HFFc6 (cell line): Measurements from ENCODE around the gene POU3F1. TPM values are rescaled to one million over a fixed set of nuclear protein-coding genes. Genes with fewer than 3 reads are reported as not detected.

ENCODE experiments used
- DNase-seq: peaks from one replicate; pipeline ENCODE4 v3.0.0-alpha.2; 2018
- H3K27ac Mint-ChIP-seq: 2 replicates; pipeline ENCODE4 v1.8.0; 2020; ENCODE audit warnings: mild to moderate bottlenecking, mixed read lengths
- H3K27me3 Mint-ChIP-seq: 2 replicates; pipeline ENCODE4 v1.8.0; 2021; ENCODE audit warnings: mild to moderate bottlenecking, moderate library complexity, mixed read lengths; ENCODE audit not compliant: insufficient read depth
- H3K36me3 Mint-ChIP-seq: 2 replicates; pipeline ENCODE4 v1.8.0; 2021; ENCODE audit warnings: low read depth, mixed read lengths
- H3K4me1 Mint-ChIP-seq: 2 replicates; pipeline ENCODE4 v1.8.0; 2020; ENCODE audit warnings: low read depth, mixed read lengths
- H3K4me3 Mint-ChIP-seq: 2 replicates; pipeline ENCODE4 v1.8.0; 2020; ENCODE audit warnings: mild to moderate bottlenecking, moderate library complexity, mixed read lengths
- H3K9me3 Mint-ChIP-seq: 2 replicates; pipeline ENCODE4 v1.8.0; 2020; ENCODE audit warnings: mild to moderate bottlenecking, mixed read lengths
- total RNA-seq, 6 experiments: library from RNA; stranded (reverse); fragmentation: NEBNext Ultra II Directional; extraction: Animal tissue kit (Norgen Biotek cat#: 25700); gene quantifications; 2 replicates in 1 of 6; 3 replicates in 5 of 6; pipeline ENCODE4 v1.2.3, GENCODE V29; 2021
- TF ChIP-seq, protein P1 (sequence below): fragments of 200-600 bp; sonication (generic); IDR thresholded peaks from 2 replicates; pipeline ENCODE4 v1.5.0; 2021; ENCODE audit warnings: antibody characterized with exemption, mild to moderate bottlenecking

The POU3F1 gene
- total RNA-seq, 6 experiments from 2014 or later, result 0.11 TPM; not detected in 5

DNA sequence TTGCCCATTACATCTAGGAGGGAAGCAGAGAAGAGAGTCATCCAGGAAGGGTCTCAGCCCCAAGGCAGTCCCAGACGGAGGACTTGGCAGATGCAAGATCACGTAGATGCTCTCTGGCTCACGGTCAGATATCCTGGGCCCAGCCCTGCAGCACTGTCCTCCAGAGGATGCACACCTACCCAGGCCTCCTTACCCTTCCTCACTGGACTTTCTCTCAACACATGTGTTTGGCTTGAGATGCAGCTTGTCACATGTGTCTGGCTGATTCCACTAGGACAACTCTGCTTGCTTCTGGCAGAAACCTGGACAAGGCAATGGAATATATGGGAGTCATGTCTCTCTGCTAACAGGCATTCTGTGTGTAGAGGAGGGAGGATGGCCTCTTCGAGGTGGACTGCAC, 32.4 kb upstream of the POU3F1 start:
- no peak overlapping the region for H3K27ac Mint-ChIP-seq
- no peak for DNase-seq
- TF ChIP-seq, protein P1, sequence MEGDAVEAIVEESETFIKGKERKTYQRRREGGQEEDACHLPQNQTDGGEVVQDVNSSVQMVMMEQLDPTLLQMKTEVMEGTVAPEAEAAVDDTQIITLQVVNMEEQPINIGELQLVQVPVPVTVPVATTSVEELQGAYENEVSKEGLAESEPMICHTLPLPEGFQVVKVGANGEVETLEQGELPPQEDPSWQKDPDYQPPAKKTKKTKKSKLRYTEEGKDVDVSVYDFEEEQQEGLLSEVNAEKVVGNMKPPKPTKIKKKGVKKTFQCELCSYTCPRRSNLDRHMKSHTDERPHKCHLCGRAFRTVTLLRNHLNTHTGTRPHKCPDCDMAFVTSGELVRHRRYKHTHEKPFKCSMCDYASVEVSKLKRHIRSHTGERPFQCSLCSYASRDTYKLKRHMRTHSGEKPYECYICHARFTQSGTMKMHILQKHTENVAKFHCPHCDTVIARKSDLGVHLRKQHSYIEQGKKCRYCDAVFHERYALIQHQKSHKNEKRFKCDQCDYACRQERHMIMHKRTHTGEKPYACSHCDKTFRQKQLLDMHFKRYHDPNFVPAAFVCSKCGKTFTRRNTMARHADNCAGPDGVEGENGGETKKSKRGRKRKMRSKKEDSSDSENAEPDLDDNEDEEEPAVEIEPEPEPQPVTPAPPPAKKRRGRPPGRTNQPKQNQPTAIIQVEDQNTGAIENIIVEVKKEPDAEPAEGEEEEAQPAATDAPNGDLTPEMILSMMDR, result no peak
- H3K36me3 Mint-ChIP-seq, result no peaks in the 10 kb centered on the region
- no peak overlapping the region for H3K4me3 Mint-ChIP-seq
- H3K9me3 Mint-ChIP-seq, result no peaks in the 10 kb centered on the region
- H3K27me3 Mint-ChIP-seq, result peaks cover 14% of the 10 kb centered on the region
- no peaks in the 10 kb centered on the region for H3K4me1 Mint-ChIP-seq

DNA sequence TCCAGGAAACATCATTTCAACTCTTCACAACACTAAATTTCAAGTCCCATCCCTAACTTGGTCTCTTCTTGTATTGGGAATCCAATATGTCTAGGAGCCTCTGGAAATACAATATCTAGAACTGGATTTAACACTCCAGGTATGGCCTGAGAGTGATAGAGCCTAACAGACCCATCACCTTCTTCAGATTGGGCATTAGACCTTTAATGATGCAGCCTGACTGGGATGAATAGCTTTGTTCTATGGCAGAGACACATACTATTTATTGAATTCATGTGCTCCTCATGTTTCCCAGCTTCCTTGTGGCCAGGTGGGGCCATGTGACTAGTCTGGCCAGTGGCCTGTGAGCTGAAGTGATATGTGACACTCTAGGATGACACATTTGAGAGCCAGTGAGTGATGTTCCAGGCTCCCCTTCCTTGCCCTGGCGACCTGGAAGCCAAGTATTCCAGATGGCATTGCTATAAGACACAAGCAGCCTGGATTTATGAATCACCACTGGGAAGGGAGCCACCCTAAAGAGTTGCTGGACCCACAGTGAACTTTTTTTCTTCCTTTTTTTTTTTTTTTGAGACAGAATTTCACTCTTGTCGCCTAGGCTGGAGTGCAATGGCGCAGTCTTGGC, 31.0 kb upstream of the POU3F1 start:
- no peak overlapping the region for H3K27ac Mint-ChIP-seq
- TF ChIP-seq, protein P1, result no peak
- H3K27me3 Mint-ChIP-seq, result peaks cover 22% of the 10 kb centered on the region

DNA sequence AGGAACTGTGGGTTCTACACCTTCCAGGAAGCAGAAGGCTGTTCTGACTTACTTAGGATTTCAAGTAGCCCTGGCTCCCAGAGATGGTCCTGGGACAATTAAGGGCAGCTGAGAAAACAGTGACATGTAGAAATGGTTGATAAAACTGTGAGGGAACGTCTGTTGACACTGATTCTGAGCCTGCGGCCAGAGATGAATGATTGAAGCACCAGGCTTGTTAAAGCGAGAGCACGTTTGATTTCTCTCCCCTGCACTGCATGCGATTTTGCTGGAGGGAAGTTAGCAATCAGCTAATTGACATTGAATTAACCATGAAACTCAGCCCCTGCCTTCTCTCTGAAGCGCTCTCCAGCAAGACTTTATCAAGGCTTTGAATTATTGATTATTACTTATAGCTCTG, 29.9 kb upstream of the POU3F1 start:
- no peaks in the 10 kb centered on the region for H3K9me3 Mint-ChIP-seq
- no peak overlapping the region for H3K27ac Mint-ChIP-seq
- H3K4me1 Mint-ChIP-seq, result no peaks in the 10 kb centered on the region
- no peaks in the 10 kb centered on the region for H3K36me3 Mint-ChIP-seq
- no peak overlapping the region for H3K4me3 Mint-ChIP-seq
- H3K27me3 Mint-ChIP-seq, result peaks cover 27% of the 10 kb centered on the region
- TF ChIP-seq, protein P1, result no peak
- no peak for DNase-seq

More for the DNA sequence above, 31.0 kb upstream of the POU3F1 start:
- Mint-ChIP-seq H3K36me3 (no peaks in the 10 kb centered on the region), H3K9me3 (no peaks in the 10 kb centered on the region), H3K4me1 (no peaks in the 10 kb centered on the region), H3K4me3 (no peak overlapping the region)
- peak; percentile 3 for DNase-seq

DNA sequence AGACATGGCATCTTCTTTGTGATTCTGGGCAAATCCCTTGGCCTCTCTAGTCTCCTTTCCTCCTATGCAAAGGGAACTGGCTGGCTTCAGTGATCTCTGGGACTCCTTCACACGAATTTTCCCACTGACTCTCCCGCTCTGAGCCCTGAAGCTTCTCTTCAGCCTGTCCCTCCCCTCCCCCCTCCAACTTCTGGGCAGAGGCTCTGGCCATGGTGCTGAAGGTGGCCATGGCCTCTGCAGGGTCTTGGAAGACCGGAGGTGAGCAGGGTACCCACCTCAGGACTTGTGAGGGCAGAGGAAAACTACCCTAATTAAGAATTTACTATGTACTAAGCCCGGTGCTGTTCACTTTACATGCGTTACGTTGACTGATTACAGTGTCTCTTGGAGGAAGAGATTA, 29.4 kb upstream of the POU3F1 start:
- H3K27me3 Mint-ChIP-seq, result peaks cover 27% of the 10 kb centered on the region
- no peaks in the 10 kb centered on the region for H3K36me3 Mint-ChIP-seq
- TF ChIP-seq, protein P1, result no peak
- H3K9me3 Mint-ChIP-seq, result no peaks in the 10 kb centered on the region
- DNase-seq, result no peak
- no peak overlapping the region for H3K27ac Mint-ChIP-seq
- H3K4me3 Mint-ChIP-seq, result no peak overlapping the region
- H3K4me1 Mint-ChIP-seq, result no peaks in the 10 kb centered on the region

DNA sequence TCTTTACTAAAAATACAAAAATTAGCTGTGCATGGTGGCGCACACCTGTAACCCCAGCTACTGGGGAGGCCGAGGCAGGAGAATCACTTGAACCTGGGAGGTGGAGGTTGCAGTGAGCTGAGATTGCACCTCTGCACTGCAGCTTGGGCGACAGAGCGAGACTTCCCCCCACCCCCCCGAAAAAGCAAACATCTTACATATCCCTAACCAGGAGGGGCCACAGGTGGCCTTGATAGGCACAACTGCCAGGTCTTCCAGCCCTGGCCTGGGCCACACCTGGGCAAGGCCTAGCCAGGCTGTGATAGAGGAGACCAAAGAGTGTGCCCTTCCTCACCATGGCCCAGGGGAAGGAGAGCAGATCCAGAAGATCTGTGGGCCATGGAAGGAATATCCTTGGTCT, 28.6 kb upstream of the POU3F1 start:
- Mint-ChIP-seq H3K9me3 (no peaks in the 10 kb centered on the region), H3K4me1 (no peaks in the 10 kb centered on the region), H3K27ac (no peak overlapping the region), H3K27me3 (peaks cover 30% of the 10 kb centered on the region), H3K36me3 (no peaks in the 10 kb centered on the region), H3K4me3 (no peak overlapping the region)
- no peak for DNase-seq
- TF ChIP-seq, protein P1, result no peak

DNA sequence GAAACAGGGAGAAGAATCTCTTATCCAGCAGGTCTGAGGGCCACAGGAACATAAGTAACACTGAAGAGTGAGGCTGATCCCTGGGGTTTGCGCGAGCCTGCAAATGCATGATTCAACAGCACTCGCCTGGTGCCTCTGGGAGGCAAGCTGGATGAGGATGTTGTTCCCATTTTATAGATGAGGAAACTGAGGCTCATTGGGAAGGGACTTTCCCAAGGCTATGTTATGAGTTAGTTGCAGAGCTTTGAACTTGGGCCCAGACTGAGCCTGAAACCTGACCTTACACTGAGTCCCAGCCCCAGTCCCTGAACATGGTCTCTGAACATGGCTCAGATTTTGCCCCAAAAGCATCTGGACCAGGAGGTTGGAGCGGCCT, 27.7 kb upstream of the POU3F1 start:
- H3K27me3 Mint-ChIP-seq, result peaks cover 31% of the 10 kb centered on the region
- H3K4me1 Mint-ChIP-seq, result no peaks in the 10 kb centered on the region
- no peak for DNase-seq
- TF ChIP-seq, protein P1, result no peak
- H3K36me3 Mint-ChIP-seq, result no peaks in the 10 kb centered on the region
- H3K9me3 Mint-ChIP-seq, result no peaks in the 10 kb centered on the region
- H3K27ac Mint-ChIP-seq, result no peak overlapping the region
- no peak overlapping the region for H3K4me3 Mint-ChIP-seq
